ENCODE data around the gene IGF1.

DNA sequence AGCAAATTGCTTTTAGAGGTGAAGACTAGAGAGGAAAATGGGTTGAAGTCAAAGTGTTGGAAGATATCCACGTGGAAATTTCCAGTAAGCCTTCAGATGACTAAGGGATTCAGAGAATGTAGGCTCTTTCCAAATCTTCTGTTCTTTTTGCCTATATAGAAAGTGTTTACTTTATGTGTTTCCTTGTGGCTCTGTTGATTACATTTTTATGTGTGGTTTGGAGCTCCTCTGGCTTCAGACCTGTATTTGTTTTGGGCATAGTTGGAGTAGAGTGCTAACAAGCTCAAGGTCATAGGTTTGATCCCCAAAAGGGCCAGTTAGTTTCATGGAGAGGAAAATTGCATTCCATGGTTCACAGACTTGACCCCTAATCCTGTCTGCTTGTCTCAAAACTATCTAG lies 91.9 kb downstream of the IGF1 start:
- no peak for TF ChIP-seq POLR2A (IDR thresholded peaks at IDR 0.05)
- TF ChIP-seq, protein P1, sequence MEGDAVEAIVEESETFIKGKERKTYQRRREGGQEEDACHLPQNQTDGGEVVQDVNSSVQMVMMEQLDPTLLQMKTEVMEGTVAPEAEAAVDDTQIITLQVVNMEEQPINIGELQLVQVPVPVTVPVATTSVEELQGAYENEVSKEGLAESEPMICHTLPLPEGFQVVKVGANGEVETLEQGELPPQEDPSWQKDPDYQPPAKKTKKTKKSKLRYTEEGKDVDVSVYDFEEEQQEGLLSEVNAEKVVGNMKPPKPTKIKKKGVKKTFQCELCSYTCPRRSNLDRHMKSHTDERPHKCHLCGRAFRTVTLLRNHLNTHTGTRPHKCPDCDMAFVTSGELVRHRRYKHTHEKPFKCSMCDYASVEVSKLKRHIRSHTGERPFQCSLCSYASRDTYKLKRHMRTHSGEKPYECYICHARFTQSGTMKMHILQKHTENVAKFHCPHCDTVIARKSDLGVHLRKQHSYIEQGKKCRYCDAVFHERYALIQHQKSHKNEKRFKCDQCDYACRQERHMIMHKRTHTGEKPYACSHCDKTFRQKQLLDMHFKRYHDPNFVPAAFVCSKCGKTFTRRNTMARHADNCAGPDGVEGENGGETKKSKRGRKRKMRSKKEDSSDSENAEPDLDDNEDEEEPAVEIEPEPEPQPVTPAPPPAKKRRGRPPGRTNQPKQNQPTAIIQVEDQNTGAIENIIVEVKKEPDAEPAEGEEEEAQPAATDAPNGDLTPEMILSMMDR (IDR thresholded peaks at IDR 0.05 in 4 of 5, conservative IDR thresholded peaks at IDR 0.05 in 1 of 5), result no peak
